Duodenal mucosa (tissue), 2 donors: Measurements from ENCODE around the gene SERPINB3.

Source experiments
- H3K27ac ChIP-seq: one replicate; pipeline ENCODE4 v1.7.0; 2013; ENCODE audit warnings: low read depth, low read length
- H3K27me3 ChIP-seq, 2 donors: one replicate each; pipeline ENCODE4 v1.7.0; 2013; ENCODE audit warnings: low read length in 2 of 2, control low read depth in 1 of 2; ENCODE audit not compliant: insufficient read depth in 2 of 2, control insufficient read depth in 1 of 2
- H3K36me3 ChIP-seq, 2 donors: one replicate each; pipeline ENCODE4 v1.7.0; 2013; ENCODE audit warnings: low read length in 2 of 2, control low read depth in 1 of 2; ENCODE audit not compliant: insufficient read depth in 2 of 2, control insufficient read depth in 1 of 2
- H3K4me1 ChIP-seq, 2 donors: one replicate each; pipeline ENCODE4 v1.7.0; 2013; ENCODE audit warnings: low read length in 2 of 2, control low read depth in 1 of 2; ENCODE audit not compliant: insufficient read depth in 2 of 2, control insufficient read depth in 1 of 2
- H3K4me3 ChIP-seq, 2 donors: one replicate each; pipeline ENCODE4 v1.7.0; 2013; ENCODE audit warnings: low read length in 2 of 2, low read depth in 1 of 2
- H3K9ac ChIP-seq, 2 donors: one replicate each; pipeline ENCODE4 v1.7.0; 2013; ENCODE audit warnings: low read length in 2 of 2, low read depth in 1 of 2
- H3K9me3 ChIP-seq, 2 donors: one replicate each; pipeline ENCODE4 v1.7.0; 2013; ENCODE audit warnings: low read length in 2 of 2, control low read depth in 1 of 2; ENCODE audit not compliant: control insufficient read depth in 1 of 2

Gene SERPINB3

DNA sequence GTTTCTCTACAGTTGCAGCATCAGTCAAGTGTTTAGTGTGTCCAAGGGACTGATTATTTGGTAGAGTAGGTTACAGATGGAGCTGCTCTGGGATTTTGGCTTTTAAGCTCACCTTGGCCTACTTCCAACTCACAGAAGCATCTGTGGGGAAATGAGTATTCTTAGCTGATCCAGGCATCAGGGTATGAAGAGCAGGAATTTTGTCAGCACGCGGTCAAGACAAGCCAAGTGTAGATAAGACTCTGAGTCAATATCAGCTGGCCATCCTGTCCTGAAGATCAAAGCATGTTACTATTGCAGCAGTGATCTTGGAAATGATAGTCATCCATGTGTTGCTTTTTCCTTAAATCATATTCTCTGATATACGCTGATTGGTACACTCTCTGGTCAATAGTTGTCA, 42.0 kb downstream of the SERPINB3 start:
- Histone ChIP-seq H3K4me3 (no peak overlapping the region), H3K9me3 (peaks cover 4 to 5% of the 10 kb centered on the region in 2 donors), H3K36me3 (no peaks in the 10 kb centered on the region), H3K9ac (no peak overlapping the region), H3K27ac (no peak overlapping the region), H3K27me3 (no peaks in the 10 kb centered on the region), H3K4me1 (no peaks in the 10 kb centered on the region)

DNA sequence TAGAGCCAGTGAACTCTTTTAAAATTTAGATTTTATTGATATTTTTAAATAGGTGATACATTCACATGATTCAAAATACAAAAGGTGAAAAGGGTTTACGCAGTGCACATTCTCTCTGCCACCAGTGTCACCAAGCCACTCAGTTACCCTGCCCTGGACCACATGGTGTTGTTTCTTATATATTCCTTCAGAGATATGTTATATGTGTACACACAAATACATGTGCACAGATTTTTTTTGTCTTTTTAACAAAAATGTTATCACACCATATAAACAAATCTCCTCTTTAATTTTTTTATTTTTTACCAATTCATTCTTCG, 43.8 kb downstream of the SERPINB3 start:
- Histone ChIP-seq H3K27ac (no peak overlapping the region), H3K9me3 (no peaks in the 10 kb centered on the region), H3K4me1 (no peaks in the 10 kb centered on the region)

DNA sequence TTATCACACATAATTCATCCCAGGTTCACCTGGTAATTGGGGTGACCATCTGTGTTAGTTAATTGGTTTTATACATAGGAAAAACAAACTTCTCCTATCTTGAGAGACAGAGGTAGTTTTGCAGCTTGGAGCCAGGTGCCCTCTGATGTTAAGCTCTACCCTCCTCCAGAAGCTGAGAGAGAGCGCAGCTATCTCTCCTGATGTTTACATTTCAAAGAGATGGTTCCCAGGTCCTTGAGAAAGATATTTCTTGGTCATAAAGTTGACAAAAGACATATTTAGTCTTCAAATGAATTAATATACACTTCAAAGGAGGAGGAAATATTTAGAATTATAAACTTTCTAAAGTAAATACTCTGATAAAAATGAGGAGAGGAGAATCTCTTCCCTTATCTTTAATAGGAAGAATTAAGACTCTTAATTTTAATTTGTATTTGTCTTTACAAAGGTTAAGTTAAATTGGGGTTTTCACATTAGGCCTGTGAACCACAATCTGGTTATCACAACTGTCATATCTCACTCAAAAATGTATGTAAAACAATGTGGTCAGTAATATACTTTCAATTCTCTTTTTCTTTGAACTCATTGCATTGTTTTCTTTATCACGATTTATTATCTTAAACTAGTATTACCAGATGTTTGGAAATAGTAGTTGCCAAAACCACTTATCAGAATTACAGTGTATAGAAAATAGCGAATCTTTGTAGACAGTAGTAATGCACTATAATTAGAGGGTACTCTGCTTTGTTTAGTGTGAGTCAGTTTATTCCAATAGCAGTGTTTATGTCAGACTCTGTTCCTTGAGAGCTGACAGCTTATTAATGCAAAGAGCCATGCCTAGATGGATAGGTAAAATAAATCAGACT, 44.4 kb downstream of the SERPINB3 start:
- no peak overlapping the region for H3K27ac ChIP-seq
- H3K9ac ChIP-seq, result no peak overlapping the region
- no peaks in the 10 kb centered on the region for H3K4me1 ChIP-seq
- H3K9me3 ChIP-seq, result no peaks in the 10 kb centered on the region
- no peak overlapping the region for H3K4me3 ChIP-seq
- H3K27me3 ChIP-seq, result no peaks in the 10 kb centered on the region
- no peaks in the 10 kb centered on the region for H3K36me3 ChIP-seq

More for the DNA sequence above, 43.8 kb downstream of the SERPINB3 start:
- H3K36me3 ChIP-seq, result no peaks in the 10 kb centered on the region
- H3K9ac ChIP-seq, result no peak overlapping the region
- no peak overlapping the region for H3K4me3 ChIP-seq
- no peaks in the 10 kb centered on the region for H3K27me3 ChIP-seq

DNA sequence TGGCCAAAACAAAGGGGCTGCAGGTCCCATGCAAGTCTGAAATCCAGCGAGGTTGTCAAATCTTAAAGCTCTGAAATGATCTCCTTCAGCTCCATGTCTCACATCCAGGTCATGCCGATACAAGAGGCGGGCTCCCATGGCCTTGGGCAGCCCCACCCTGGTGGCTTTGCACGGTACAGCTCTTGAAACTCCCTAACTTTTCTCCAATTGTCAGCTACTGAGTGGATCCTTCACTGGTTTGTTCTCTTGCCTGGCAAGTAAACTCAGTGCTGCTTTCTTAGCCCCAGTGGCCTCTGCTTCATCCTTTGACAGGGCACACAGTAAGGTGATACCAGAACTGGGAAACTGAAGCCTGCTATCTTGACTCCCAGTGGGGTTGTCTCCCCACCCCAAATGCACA, 48.3 kb downstream of the SERPINB3 start:
- Histone ChIP-seq H3K4me1 (no peaks in the 10 kb centered on the region), H3K9ac (no peak overlapping the region), H3K4me3 (no peak overlapping the region), H3K27ac (no peak overlapping the region), H3K36me3 (no peaks in the 10 kb centered on the region), H3K27me3 (no peaks in the 10 kb centered on the region), H3K9me3 (no peaks in the 10 kb centered on the region)

DNA sequence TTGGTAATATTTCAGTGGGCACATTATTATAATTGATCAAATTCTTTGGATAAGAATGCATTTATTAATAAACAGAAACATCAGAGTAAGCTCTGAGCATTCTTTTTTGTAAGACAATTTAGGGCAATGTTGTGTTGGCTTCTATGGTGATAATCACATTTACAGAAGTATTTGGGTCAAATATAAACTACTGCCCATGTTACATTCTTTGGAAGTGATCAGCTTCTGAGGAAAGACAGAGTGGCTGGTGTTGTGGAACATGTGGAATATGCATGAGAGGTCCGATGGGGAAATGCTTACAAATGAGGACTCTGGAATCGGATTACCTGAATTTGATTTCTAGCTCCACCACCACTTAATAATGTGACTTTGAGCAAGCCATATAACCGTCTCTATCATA, 55.2 kb downstream of the SERPINB3 start:
- H3K4me3 ChIP-seq, result no peak overlapping the region
- no peaks in the 10 kb centered on the region for H3K4me1 ChIP-seq
- H3K9ac ChIP-seq, result no peak overlapping the region
- no peak overlapping the region for H3K27ac ChIP-seq
- H3K36me3 ChIP-seq, result no peaks in the 10 kb centered on the region
- H3K9me3 ChIP-seq, result no peaks in the 10 kb centered on the region
- H3K27me3 ChIP-seq, result no peaks in the 10 kb centered on the region
